HT-29 (cell line): ENCODE data around the gene CAMK2N2. TPM values are rescaled to one million over a fixed set of nuclear protein-coding genes. Genes with fewer than 3 reads are reported as not detected.
A peak's percentile ranks its signal among the peaks of the same experiment; 100 is the strongest.

Experiments
- DNase-seq: peaks from one replicate; pipeline ENCODE4 v3.0.0-alpha.2; 2015; ENCODE audit warnings: low spot score
- total RNA-seq: library from RNA; depleted of rRNA; stranded (reverse); fragments of >200 nt; shearing (Covaris generic); gene quantifications from 2 replicates; pipeline ENCODE4 v1.2.3, GENCODE V29; 2014

The CAMK2N2 gene
- total RNA-seq, 1 experiment from 2014 or later = not detected

DNA sequence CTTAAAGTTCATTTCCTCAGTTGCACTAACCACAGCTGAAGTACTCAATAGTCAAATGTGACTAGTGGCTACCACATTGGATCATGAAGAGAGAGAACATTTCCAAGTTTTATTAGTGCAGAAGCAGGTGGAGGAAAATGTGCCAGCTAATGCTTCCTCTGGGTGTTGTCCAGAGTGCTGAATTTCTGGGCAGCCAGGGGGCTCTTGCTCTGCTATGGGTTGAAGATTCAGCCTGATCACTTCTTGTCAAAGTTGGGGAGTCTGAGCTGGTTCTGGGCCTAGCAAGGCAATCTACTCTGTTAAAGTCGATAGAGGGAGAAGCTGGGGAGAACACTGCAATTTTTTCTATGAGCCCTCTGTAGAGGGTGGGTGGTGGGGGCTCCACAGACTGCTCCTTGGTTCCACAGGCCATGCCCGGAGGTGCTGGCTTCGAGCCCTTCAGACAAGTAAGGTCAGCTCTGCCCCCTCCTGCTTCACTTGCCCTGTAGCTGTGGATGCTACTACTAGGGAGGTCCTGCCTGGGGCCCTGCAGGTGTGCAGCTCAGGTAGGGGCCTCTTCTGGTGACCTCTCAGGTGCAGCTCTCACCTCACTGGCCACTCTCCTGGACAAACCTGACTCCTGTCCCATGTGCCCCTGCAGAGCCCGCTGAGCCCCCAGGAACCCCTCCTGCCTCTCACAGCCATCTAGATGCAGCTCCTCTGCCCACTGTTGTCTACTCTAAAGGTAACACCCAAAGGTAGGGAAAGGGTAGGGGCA lies 20.8 kb downstream of the CAMK2N2 start:
- peak; percentile 44 for DNase-seq

DNA sequence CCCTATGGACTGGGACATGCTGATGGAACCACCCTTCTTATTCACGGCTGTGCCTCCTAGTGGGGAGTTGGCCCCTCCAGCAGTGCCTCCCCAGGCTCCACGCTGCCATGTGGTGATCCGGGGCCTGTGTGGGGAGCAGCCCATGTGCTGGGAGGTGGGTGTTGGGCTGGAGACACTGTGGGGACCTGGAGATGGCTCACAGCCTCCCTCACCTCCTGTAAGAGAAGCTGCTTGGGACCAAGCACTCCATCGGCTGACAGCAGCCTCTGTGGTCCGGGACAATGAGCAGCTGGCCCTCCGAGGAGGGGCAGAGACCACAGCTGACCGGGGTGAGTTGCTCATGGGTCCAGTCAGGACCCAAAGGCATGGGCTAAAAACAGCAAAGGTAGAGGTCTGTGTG lies 21.6 kb downstream of the CAMK2N2 start:
- no peak for DNase-seq

DNA sequence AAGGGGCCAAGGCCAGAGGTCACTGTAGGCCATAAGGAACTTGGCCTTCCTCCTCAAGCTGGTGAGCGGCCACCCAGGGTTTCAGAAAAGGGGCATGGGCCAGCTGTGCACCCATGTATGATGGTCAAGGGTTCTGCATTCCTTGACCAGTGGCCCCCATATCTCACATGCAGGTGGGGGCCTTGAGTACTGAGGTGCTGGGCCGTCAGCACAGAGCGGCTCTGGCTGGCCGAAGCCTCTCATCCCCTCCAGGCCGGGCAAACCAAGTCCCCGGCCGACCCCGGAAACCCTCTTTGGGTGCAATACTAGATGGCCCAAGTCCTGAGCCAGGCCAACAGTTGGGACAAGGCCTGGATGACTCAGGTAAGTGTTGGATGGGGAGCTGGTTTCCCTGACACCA lies 22.1 kb downstream of the CAMK2N2 start:
- DNase-seq = no peak

DNA sequence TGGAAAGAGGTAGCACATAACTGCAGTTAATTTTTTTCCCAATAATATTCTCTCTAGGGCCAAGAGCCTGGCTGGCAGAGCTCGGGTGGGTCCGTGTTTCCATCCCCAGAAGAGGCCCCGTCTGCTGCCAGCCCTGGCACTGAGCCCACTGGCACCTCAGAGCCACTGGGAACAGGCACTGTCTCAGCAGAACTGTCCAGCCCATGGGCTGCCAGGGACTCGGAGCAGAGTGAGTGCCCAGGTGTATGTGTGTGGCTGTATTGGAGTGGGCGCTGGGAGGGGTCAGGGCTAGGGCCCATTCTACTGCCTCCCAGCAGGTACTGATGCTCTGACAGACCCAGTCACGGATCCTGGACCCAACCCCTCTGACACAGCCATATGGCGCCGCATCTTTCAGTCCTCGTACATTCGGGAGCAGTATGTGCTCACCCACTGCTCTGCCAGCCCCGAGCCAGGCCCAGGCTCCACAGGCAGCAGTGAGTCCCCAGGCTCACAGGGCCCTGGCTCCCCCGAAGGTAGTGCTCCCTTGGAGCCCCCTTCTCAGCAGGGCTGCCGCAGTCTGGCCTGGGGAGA lies 23.0 kb downstream of the CAMK2N2 start:
- DNase-seq = no peak

DNA sequence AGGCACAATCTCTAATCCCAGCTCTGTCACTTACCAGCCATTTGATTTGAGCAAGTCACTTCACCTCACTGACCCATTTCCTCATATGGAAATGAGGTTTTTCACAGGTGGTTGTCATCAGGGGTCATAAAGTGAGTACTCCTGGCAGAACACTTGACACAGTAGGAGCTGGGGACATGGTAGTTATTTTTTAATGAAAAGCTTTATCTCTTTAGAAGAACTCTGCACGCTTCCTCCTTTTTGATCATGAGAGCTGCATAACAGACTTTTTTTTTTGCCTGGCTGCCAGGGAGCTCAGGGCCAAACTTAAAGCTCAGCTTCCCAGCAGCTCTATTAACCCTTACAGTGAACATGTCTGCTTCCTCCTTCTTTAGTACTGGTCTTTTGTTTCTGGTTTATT lies 23.5 kb downstream of the CAMK2N2 start:
- DNase-seq = no peak

DNA sequence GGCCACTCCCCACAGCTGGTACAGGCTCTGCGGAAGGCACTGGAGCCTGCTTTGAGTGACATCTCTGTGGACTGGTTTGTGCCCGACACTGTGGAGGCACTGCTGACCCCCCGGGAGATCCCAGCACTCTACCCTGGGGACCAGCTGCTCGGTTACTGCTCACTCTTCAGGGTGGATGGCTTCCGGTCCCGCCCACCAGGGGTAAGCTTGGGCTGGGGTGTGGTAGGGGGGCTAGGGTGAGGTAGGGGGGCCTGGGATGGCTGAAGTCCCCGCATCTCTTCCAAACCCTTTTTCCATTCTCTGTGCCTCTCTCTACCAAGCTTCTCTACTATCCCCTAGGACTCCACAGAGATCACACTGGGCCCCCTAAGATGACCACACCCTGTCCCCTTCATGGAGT lies 24.1 kb downstream of the CAMK2N2 start:
- DNase-seq = no peak

DNA sequence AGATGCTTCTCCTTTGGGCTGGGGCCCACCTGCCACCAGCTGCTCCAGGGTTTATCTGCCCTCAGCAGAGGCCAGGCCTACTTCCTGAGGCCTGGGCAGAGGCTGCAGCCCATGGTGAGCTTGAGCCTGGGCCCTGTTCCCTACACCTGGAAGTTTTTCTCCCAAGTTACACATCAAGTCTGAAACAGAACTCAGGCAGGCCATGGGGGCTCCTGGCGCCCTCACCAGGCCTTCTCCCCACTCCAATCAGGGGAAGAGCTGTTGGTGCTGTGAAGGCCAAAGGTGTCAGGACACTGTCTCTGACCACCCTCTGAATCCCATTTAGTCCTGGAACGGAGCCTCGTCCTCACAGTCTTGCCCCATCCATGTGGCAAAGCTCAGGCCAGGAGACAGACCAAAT lies 24.7 kb downstream of the CAMK2N2 start:
- no peak for DNase-seq

DNA sequence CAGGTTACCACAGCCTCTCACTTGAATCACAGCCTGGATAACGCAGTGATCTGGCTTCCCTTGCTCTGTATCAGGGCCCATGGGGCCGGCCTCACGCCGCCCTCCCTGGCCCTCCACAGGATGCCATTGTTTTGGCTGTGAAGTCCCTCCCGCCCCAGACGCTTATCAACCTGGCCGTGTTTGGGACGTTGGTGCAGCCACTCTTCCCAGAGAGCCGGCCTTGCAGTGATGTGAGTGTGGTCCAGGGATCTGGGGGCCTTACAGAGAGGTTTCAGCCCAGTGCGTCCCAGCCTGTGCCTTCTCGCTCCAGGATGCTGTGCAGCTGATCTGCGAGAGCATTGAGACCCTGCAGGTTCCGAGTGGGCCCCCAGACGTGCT lies 25.3 kb downstream of the CAMK2N2 start:
- DNase-seq = no peak

DNA sequence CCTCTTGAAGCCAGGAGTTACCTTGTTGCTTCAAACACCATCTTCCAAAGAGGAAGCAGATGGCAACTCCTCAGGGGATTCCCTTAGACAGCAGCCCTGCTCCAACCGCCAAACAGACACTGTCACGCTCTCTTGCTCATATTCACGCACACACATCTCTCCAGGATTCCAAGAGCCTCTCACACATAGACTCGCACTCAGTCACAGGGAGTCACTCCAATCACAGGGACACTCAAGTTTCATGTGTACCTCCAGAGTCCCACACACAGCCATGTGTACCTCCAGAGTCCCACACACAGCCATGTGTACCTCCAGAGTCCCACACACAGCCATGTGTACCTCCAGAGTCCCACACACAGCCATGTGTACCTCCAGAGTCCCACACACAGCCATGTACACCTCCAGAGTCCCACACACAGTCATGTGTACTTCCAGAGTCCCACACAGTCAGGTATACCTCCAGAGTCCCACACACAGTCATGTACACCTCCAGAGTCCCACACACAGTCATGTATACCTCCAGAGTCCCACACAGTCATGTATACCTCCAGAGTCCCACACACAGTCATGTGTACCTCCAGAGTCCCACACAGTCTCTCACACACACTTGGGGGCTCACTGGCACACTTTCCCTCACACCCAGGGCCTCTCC lies 25.8 kb downstream of the CAMK2N2 start:
- DNase-seq = no peak

DNA sequence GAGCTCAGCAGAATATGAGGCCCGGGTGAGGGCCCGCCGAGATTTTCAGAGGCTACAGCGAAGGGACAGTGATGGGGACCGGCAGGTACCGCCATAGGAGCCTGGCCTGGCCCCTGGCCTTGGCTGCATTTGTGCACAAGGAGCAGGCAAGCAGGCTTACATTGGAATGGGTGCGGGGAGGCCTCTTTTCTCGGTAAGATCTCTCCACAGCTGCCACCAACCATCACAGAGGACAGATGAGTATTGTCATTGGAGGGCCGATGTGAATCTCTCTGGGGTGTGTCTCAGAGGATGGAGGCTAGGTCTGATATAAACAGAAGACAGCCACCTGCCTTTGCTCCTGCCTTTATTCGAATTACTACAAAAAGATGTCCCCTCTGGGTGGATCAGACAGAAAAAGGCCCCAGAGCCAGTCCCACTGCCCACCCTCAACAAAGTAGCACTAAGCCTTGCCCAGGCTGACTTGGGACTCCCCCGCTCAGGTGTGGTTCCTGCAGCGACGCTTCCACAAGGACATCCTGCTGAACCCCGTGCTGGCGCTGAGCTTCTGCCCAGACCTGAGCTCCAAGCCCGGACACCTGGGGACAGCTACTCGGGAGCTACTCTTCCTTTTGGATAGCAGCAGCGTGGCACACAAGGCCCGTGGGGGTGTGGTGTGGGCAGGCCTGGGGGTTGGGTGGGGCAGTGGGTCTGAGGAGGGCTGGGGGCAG lies 26.5 kb downstream of the CAMK2N2 start:
- DNase-seq = no peak

DNA sequence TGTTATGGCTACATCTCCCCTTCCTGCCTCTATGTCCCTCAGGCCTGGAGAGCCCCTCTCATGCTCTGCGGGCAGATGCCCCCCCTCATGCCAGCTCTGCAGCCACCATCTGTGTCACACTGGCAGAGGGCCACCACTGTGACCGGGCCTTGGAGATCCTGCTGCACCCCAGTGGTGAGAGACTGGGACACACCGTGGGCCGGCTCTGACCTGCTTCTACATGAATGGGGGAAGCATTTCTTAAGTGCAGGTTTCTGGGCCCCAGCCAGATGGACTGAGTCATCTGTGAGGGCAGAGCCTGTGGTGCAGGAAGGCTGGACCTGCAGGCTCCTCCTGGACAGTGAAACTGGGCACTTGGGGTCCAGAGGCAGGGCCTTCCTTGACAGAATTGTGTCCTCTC lies 27.1 kb downstream of the CAMK2N2 start:
- peak; percentile 91 for DNase-seq

DNA sequence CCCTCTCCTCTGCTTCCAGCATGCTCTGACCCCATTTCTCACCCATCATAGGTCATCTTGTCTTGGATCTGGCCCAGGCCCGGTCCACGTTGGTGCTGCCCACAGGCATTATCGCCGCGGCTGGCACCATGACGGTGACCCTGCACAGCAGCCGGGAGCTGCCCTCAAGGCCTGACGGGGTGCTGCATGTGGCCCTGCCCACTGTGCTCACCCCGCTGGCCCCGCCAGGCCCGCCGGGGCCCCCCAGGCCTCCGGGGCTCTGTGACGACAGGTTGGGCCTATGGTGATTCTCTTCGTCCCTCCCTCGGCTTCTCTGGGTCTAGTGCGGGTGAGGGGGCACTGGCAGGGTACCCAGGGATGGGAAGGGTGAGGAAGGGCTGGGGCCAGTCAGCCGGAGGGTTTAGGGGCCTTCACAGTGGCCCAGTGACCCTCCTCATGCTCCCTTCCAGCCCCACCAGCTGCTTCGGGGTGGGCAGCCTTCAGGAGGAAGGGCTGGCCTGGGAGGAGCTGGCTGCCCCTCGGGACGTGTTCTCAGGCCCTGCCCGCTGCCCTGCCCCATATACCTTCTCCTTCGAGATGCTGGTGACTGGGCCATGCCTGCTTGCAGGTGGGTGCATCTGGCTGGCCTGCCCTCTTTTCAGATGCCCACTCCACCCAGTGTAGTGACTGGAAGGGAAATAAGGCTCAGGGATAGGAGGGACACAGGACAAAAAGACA lies 28.1 kb downstream of the CAMK2N2 start:
- no peak for DNase-seq

DNA sequence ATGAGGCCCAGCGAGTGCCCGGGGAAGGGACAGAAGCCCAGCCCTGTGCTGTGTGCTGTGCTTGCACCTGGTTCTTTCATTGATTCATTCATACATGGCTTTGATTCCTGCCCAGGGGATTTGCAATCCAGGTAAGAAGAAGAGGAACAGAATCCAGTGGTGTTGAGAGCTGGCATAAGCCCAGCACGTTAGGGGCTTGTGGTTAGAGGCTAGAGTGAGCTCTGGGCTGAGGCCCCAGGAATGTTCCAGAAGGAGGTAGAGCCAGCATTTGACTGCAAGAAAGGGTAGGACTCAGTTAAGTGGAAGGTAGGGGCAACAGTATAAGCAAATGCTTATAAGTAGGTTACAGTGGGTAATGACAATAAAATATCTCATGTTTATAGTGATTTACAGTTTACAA lies 29.7 kb downstream of the CAMK2N2 start:
- no peak for DNase-seq

DNA sequence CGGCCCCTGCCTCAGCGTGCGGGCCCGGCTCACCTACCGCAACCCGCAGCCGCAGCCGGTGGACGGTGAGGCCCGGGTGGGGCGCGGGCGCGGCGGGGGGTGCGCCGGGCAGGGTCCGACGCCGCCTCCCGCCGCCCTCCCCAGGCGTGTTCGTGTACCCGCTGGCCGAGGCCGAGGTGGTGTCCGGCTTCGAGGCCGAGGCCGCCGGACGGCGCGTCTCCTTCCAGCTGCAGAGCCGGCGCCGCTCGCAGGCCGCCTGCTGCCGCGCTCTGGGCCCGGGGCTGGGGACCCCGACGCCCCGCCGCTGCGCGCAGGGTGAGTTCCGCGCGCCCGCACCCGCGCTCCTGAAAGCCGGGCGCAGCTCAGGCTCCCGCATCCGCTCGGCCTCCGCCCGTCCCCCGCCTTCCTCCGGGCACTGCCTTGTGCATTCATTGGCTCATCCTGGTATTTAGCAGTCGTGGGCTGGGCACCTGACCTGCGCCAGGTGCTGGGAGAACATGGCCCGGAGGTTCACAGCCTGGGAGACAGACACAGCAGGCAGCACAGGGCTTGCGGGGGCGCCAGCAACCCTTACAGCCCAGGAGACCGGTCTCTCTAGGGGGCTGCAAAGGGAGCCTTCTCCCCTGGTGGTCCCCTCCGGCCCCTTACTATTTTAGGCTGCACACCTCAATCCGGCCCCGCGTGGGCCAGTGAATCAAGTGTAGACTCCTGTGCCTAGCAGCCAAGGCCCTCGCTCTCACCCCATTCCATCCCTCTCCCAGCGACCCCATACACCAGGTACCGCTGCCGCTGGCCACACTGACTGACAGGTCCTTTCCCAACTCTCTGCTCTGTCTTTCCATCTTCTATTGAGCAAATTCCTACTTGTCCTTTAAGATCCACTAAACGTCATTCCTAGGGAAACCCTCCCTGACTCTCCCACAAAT lies 30.5 kb downstream of the CAMK2N2 start:
- peak; percentile 31 for DNase-seq

DNA sequence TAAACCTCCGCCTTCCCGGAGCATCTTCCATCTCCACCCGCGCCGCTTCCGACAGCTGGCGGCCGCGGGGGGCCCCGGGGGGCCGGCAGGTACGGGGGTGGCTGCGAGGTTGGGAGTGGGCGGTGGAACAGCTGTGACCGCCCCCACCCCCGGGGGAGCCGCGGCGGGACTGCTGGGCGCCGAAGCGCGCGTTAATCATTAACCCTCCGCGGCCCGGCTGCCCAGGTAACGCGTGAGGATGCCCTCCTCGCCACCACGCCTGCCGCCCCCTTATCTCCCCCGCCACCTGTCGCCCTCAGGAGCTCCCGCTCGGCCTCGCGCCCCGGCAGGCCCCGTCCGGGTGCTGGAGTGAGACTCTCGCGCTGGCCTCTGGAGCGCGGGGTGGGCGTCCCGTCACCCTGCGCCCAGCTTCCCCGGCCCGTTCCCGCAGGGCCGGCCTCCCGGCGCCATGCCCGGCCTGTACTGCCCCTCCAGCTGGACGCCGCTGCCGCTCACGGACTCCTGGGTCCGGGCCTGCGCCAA lies 31.2 kb downstream of the CAMK2N2 start:
- DNase-seq = no peak

DNA sequence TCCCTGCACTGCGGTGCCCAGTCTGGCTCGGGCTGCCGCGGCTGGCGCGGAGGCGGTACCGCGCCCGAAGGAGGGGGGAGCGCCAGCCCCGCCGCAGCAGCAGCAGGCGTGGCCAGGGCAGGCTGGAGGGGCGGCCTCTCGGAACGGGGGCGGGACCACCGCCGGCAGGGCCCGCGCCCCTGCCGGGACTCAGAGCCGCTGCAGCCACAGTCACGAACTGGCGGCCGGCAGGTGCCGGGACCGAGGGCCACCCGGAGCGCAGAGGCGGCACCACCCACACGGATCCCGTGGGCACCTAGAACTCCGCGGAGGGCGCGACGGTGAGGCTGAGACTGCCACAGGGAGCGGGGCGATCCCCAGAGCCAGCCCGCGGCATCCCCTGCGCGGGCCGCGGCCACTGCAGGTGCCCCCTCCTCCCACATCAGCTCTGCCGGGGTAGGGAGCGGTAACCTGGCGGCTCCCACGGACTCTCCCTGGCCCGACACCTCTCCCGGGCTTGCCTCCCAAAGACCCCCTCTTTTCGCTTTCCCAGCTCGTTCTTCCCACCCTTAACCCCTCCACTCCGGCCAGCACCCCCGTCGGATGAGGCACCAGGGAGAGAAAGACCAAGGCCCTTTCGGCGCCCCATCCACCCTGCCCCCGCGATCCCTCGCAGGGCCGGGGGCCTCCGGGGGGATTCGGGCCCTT lies 31.8 kb downstream of the CAMK2N2 start, which contains the start of gene VWA5B2:
VWA5B2 (plus strand) TSS at position 192 of the 687 bp plus-strand sequence. CDS start 944 bp downstream, outside the sequence.
- DNase-seq = peak; percentile 29

DNA sequence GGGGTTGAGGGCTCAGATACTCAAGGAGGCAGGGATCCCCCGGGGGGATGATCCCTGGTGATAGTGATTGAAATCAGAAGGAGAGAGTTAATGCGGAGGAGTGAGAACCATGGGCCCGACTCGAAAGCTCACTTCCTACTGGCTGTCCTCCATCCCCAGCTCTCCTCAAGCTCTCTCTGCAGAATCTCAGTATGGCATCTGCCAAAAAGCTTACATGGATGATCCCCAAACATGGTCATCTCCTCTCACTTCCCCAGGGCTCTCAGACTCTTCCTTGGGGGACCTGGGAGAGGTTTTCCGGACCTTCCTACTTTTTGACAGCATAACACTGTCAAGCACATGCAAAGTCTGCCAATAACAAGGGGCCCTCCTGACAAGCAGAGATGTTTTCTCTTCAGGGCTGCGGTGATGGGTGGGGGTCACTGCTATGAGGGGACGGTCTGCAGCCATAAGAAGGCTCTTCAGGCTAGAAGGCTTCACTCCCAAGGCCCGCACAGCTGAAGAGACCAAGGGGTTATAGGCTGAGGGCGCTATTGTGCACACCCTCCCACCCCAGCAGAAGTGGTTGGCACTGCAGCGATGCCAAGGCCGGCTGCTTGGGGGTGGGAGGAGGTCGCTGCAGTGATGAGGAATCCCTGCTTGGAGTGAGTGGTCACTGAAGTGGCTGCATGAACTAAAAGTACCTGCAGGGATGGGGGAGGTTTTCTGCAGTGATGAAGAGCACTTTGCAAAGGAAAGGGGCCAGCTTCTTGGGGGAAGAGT lies 32.8 kb downstream of the CAMK2N2 start:
- no peak for DNase-seq

DNA sequence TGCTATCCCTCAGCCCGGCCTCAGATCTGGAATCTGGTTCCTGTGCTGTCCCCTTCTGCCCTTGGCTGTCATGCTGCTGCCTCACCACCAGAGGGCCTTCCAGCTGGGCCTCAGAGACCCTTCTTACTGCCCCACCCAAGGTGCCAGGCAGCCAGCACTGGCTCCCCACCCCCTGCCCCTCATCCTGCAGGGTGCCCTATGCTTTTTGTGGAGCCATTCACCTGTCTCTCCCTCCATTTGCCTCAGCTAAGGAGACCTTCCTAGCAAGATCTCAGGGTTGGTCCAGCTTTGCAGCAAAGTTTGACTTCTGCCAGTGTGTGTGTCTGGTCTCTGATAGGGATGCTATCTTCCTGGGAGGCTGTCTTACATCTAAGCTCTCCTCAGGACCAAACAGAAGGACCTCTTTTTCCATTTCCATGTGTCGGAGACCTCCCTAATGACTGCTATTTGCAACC lies 33.8 kb downstream of the CAMK2N2 start:
- peak; percentile 45 for DNase-seq

DNA sequence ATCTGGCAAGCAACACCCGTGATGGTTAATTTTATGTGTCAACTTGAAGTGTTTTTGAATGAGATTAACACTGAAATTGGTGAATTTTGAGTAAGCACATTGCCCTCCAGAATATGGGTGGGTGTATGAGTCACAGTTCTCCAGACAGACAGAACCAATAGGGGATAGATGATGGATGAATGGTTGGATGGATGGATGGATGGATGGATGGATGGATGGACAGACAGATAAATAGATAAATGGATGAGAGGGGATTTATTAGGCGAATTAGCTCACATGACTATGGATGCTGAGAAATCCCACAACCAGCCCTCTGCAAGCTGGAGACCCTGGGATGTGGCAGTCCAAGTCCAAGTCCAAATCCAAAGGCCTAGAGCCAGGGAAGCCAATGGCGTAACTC lies 37.4 kb downstream of the CAMK2N2 start:
- DNase-seq = no peak
